ENCODE measurements around the gene CCL14.
A peak's percentile ranks its signal among the peaks of the same experiment; 100 is the strongest.

Gene CCL14

GRCh38 chr17:36014946-36015345 is 28.4 kb upstream of the CCL14 start:
- peaks cover 2% of the 10 kb centered on the region; the same call in 1 of the 2 replicates for H3K9me3 ChIP-seq (ENCODE audit: control insufficient read depth, insufficient read depth, low read length)
- TF ChIP-seq CTCF (IDR thresholded peaks at IDR 0.05; ENCODE audit: low read depth, low read length, poor library complexity, severe bottlenecking): no peak
- TF ChIP-seq EZH2phosphoT487 (IDR thresholded peaks at IDR 0.05; ENCODE audit: borderline replicate concordance, low read length): no peak
- H4K20me1 ChIP-seq (ENCODE audit: control insufficient read depth, insufficient read depth, low read depth, low read length): no peaks in the 10 kb centered on the region
- no peak overlapping the region for H3K4me3 ChIP-seq (ENCODE audit: low read length)
- H3K4me1 ChIP-seq (ENCODE audit: control insufficient read depth, low read length): no peaks in the 10 kb centered on the region
- H3K36me3 ChIP-seq (ENCODE audit: control insufficient read depth, low read length): no peaks in the 10 kb centered on the region
- no peaks in the 10 kb centered on the region for H3K79me2 ChIP-seq (ENCODE audit: control insufficient read depth, low read length)
- no peaks in the 10 kb centered on the region for H3F3A ChIP-seq (ENCODE audit: control insufficient read depth, insufficient read depth)
- no peaks in the 10 kb centered on the region for H3K9me2 ChIP-seq (replicated peaks; ENCODE audit: control insufficient read depth, low read length)
- no peak overlapping the region for H3K4me2 ChIP-seq (ENCODE audit: low read length)
- H3K27me3 ChIP-seq (ENCODE audit: control insufficient read depth, low read length): peaks cover 7% of the 10 kb centered on the region; the same call in 1 of the 2 replicates
- no peak overlapping the region for H3K27ac ChIP-seq (ENCODE audit: low read depth, low read length)

GRCh38 chr17:36011201-36011600 is 24.7 kb upstream of the CCL14 start:
- no peaks in the 10 kb centered on the region; the same call in 1 of the 2 replicates for H3K27me3 ChIP-seq (ENCODE audit: control insufficient read depth, low read length)
- TF ChIP-seq CTCF (IDR thresholded peaks at IDR 0.05; ENCODE audit: low read depth, low read length, poor library complexity, severe bottlenecking) (no peak), EZH2phosphoT487 (IDR thresholded peaks at IDR 0.05; ENCODE audit: borderline replicate concordance, low read length) (no peak)
- H3K27ac ChIP-seq (ENCODE audit: low read depth, low read length): no peak overlapping the region
- no peaks in the 10 kb centered on the region for H3K79me2 ChIP-seq (ENCODE audit: control insufficient read depth, low read length)
- H3K9me3 ChIP-seq (ENCODE audit: control insufficient read depth, insufficient read depth, low read length): peaks cover 11% of the 10 kb centered on the region; the same call in 1 of the 2 replicates
- H3F3A ChIP-seq (ENCODE audit: control insufficient read depth, insufficient read depth): no peaks in the 10 kb centered on the region
- no peak overlapping the region for H3K4me3 ChIP-seq (ENCODE audit: low read length)
- H3K36me3 ChIP-seq (ENCODE audit: control insufficient read depth, low read length): no peaks in the 10 kb centered on the region
- H4K20me1 ChIP-seq (ENCODE audit: control insufficient read depth, insufficient read depth, low read depth, low read length): no peaks in the 10 kb centered on the region
- H3K9me2 ChIP-seq (replicated peaks; ENCODE audit: control insufficient read depth, low read length): no peaks in the 10 kb centered on the region
- no peaks in the 10 kb centered on the region for H3K4me1 ChIP-seq (ENCODE audit: control insufficient read depth, low read length)
- H3K4me2 ChIP-seq (ENCODE audit: low read length): no peak overlapping the region

- Histone ChIP-seq H3K27ac (ENCODE audit: low read depth, low read length) (no peak overlapping the region), H3F3A (ENCODE audit: control insufficient read depth, insufficient read depth) (no peaks in the 10 kb centered on the region), H3K79me2 (ENCODE audit: control insufficient read depth, low read length) (no peaks in the 10 kb centered on the region), H4K20me1 (ENCODE audit: control insufficient read depth, insufficient read depth, low read depth, low read length) (no peaks in the 10 kb centered on the region), H3K4me3 (ENCODE audit: low read length) (no peak overlapping the region), H3K36me3 (ENCODE audit: control insufficient read depth, low read length) (no peaks in the 10 kb centered on the region), H3K9me3 (ENCODE audit: control insufficient read depth, insufficient read depth, low read length) (peaks cover 11% of the 10 kb centered on the region; the same call in 1 of the 2 replicates), H3K4me1 (ENCODE audit: control insufficient read depth, low read length) (no peaks in the 10 kb centered on the region), H3K9me2 (replicated peaks; ENCODE audit: control insufficient read depth, low read length) (no peaks in the 10 kb centered on the region), H3K4me2 (ENCODE audit: low read length) (no peak overlapping the region), H3K27me3 (ENCODE audit: control insufficient read depth, low read length) (peaks cover 6% of the 10 kb centered on the region; the same call in 1 of the 2 replicates)
- TF ChIP-seq EZH2phosphoT487 (IDR thresholded peaks at IDR 0.05; ENCODE audit: borderline replicate concordance, low read length) (no peak), CTCF (IDR thresholded peaks at IDR 0.05; ENCODE audit: low read depth, low read length, poor library complexity, severe bottlenecking) (peak; percentile 68)
Observed at GRCh38 chr17:36008998-36009665, 22.6 kb upstream of the CCL14 start.

All from DOHH2 (cell line).